ENCODE data around the gene ST3GAL4.
"Not testable (repeated sequence)": the region's sequence is repeated elsewhere in the genome, so short reads cannot be mapped to it uniquely, and the experiment has no call there.

The ST3GAL4 gene

GRCh38 chr11:126345759-126346585 is 9.5 kb upstream of the ST3GAL4 start:
- no peak for DNase-seq (ENCODE audit: low read depth in 3 of 3, low spot score in 1 of 3)

- no peak for DNase-seq (ENCODE audit: low read depth in 3 of 3, low spot score in 1 of 3)
Observed at GRCh38 chr11:126346586-126346940, 8.9 kb upstream of the ST3GAL4 start.

GRCh38 chr11:126346946-126347345 is 8.5 kb upstream of the ST3GAL4 start:
- DNase-seq (ENCODE audit: low read depth in 3 of 3, low spot score in 1 of 3), result not testable (repeated sequence)

- DNase-seq (ENCODE audit: low read depth in 3 of 3, low spot score in 1 of 3), result no peak
Observed at GRCh38 chr11:126347751-126348668, 7.5 kb upstream of the ST3GAL4 start.

GRCh38 chr11:126348806-126349582 is 6.5 kb upstream of the ST3GAL4 start:
- no peak for DNase-seq (ENCODE audit: low read depth in 3 of 3, low spot score in 1 of 3)

- no peak for DNase-seq (ENCODE audit: low read depth in 3 of 3, low spot score in 1 of 3)
Observed at GRCh38 chr11:126350836-126351235, 4.7 kb upstream of the ST3GAL4 start.

GRCh38 chr11:126352163-126352562 is 3.3 kb upstream of the ST3GAL4 start:
- DNase-seq (ENCODE audit: low read depth in 3 of 3, low spot score in 1 of 3), result no peak

GRCh38 chr11:126352934-126353801 is 2.3 kb upstream of the ST3GAL4 start:
- DNase-seq (ENCODE audit: low read depth in 3 of 3, low spot score in 1 of 3), result no peak

GRCh38 chr11:126354631-126355323 is 709 bp upstream of the ST3GAL4 start:
- DNase-seq (ENCODE audit: low read depth in 3 of 3, low spot score in 1 of 3), result no peak

- DNase-seq (ENCODE audit: low read depth in 3 of 3, low spot score in 1 of 3), result no peak
Observed at GRCh38 chr11:126355926-126356897, 726 bp downstream of the ST3GAL4 start.

GRCh38 chr11:126357055-126357962 is 1.8 kb downstream of the ST3GAL4 start:
- no peak for DNase-seq (ENCODE audit: low read depth in 3 of 3, low spot score in 1 of 3)

- DNase-seq (ENCODE audit: low read depth in 3 of 3, low spot score in 1 of 3), result no peak
Observed at GRCh38 chr11:126357969-126358762, 2.7 kb downstream of the ST3GAL4 start.

- DNase-seq (ENCODE audit: low read depth in 3 of 3, low spot score in 1 of 3), result no peak
Observed at GRCh38 chr11:126358763-126359160, 3.3 kb downstream of the ST3GAL4 start.

- DNase-seq (ENCODE audit: low read depth in 3 of 3, low spot score in 1 of 3), result no peak
Observed at GRCh38 chr11:126359431-126360048, 4.1 kb downstream of the ST3GAL4 start.

GRCh38 chr11:126360049-126360446 is 4.6 kb downstream of the ST3GAL4 start:
- no peak for DNase-seq (ENCODE audit: low read depth in 3 of 3, low spot score in 1 of 3)

- DNase-seq (ENCODE audit: low read depth in 3 of 3, low spot score in 1 of 3), result no peak
Observed at GRCh38 chr11:126361400-126361799, 5.9 kb downstream of the ST3GAL4 start.
